Stimulated activated naive CD4-positive, alpha-beta T cell (primary cell): ENCODE measurements around the gene FBXO2.

Source experiments
- DNase-seq, 6 experiments: peaks; one replicate each; lab custom pipeline; 2025; lab: John Stamatoyannopoulos, UW

Gene FBXO2

DNA sequence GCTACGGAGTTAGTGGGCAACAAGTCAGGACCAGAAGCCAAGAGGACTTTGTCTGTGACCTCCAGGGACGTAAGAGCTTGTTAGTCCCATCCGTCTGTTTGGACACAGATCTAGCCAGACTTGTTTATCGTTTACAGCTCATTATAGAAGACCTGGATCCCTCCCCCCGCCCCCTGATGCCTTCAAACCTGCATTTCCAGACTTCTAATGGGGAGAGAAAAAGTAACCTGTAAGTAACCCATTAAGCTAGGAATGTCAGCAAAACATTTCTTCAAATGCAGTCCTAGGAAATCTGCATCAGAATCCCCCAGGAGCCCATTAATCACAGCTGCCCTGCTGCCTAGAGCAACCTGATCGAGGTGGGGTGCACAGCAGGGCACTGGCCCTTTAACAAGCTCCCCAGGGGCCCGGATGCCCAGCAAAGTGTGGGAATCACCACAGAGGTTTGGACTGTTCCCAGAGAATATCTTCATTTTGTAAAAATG is 28.1 kb upstream of the FBXO2 start:
- DNase-seq = no peak

DNA sequence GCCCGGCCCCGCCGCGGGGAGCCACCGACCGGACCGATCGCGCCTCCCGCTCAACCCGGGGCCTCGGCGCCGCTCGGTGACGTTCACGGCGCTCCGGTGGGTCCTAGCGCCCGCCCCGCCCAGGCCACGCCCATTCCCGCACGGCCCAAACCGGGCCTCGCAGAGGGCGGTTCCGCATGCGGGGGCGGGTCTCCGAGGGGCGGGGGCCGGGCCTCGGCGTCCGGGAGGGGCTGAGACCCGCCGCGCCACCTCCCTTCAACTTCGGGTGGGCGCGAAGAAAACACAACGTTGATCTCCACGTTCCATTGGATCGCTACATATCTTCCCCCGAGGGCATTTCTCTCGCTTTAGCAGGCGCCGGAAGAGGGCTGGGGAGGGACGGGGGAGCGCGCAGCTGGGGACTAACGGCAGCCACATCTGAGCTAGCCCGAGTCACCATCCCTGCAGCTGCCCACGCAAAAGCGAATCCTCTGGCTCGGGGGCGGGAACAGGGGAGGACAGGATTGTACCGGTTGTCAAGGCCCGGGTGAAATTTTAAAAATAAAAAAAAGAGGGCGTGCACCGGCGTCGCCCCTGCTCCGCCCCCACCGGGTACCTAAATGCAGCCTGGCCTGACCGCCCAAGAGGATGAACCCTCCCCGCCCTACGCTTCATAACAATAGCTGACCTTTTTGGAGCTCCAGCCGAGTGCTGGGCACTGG is 27.0 kb upstream of the FBXO2 start, which contains the start of gene MAD2L2:
Gene MAD2L2, minus strand, starts transcription at position 78 of the 701 bp plus-strand sequence. CDS start 547 bp downstream, outside the sequence.
- DNase-seq = peak; percentile 76 to 88 (median 86)

DNA sequence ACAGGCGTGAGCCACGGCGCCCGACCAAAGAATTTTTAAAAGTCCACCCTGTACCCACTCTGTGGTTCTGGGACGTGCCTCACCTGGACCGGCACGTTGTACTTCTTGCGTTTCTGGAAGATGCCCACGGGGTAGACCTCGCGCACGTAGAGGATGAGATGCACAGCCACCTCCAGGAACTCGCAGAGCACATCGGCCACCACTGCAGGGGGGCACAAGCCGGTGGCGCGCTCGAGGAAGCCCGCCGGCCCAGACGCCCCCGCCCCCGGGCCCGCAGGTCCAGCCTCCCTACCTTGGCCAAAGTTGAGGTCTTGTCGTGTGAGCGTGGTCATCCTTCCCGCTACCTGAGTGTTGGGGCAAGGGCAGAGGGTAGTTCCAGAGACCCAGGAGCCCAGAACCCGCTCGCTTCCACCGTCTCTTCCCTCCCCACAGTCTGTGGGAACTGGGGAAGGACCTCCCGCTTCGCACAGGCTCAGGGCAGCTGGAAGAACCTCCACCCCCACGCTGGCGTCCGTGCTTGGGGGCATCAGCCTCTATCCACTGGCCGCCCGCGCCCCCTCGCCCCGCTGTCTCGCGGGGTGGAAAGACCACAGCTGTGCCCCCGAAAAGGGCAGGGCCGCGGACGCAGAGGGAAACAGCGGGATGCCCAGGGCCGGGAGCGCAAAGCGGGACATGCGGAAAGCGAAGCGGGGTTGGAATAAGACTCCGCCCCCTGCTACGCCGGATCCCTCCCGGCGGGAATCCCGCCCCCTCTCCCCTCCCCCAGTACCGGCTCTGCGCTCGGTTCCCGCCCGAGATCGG is 26.2 kb upstream of the FBXO2 start:
- peak in 1 of 6 experiments; percentile 52 for DNase-seq

DNA sequence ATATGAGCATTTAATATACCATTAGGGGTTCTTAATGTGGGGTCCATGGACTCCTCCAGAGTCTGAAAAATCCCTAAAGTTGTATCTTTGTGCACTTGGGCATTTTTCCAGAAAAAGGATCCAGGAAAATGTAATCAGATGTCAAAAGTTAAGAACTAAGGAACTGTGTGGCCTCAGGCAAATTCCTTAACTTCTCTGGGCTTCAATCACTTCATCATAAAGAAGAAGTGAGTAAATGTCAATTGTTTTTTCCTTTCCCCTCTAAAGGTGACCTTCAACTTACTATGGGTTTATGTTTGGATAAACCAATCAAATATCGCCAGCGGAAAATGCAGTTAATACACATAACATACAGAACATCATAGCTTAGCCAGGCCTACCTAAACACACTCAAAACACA is 24.2 kb upstream of the FBXO2 start:
- no peak for DNase-seq

DNA sequence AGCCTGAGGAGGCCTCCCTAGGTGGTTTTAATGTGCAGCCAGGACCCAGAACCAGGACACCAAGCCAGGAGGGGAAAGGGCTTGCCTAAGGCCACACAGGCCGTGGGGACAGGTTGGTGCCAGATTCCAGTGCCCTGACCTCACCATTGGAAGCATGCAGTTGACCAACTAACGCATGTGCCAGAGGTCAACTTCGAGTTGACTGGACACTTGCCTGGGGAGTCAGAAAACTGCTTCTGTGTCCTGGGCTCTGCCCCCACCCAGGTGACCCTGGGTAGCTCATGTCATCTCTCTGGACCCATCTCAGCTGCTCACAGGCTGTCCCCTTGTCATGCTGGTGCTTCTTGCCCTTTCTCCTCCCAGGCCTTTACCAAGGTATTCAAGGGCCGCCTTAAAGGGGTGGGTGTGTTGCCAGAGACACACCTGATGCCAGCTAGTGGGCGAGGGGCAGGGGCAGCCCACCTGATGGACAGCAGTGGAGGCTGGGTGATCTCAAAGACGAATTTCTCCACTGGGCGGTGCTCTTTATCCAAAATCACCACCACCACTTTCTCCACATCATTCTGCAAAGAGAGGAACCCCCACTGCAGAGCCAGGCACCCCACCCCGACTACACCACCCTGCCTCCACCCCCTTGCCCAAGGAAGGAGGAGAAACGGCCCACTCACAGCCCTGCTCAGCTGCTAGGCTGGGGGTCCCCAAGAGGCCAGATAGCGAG is 22.3 kb upstream of the FBXO2 start:
- no peak for DNase-seq

DNA sequence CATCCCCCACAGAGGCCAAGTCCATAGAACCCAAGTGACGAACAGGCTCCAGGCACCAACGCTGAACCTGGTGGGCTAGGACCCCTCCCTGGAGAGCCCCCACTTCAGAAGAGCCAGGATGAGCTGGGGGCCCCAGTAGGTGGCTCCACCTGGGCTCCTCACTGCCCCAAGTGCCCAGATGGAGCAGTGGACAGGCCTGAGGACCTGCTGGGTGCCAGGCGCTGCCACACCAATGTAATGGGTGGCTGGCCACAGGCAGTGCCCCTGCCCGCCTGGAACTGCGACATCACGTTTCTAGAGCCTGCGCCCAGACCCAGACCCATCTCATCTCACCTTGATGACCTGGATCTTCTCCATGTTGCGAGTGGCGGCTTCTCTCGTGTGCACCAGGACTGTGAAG is 21.1 kb upstream of the FBXO2 start:
- no peak for DNase-seq

DNA sequence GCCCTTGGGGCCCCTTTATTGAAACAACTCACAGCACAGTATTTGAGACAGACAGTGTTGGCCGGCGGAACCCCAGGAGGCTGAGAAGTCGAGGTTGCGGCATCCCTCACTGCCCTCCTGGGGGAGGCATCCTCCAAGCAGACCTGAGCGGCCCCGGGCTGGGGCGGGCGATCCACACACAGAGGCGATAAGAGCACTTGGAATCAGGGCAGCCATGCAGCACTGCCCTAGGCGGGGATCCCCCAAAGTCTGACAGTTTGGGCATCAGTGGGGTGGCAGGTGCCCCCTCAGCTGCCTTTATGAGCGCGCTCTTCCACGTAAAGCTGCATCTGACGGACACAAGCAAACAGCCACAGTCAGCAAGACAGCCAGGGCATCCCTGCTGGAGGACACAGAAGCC is 20.3 kb upstream of the FBXO2 start:
- DNase-seq = no peak

DNA sequence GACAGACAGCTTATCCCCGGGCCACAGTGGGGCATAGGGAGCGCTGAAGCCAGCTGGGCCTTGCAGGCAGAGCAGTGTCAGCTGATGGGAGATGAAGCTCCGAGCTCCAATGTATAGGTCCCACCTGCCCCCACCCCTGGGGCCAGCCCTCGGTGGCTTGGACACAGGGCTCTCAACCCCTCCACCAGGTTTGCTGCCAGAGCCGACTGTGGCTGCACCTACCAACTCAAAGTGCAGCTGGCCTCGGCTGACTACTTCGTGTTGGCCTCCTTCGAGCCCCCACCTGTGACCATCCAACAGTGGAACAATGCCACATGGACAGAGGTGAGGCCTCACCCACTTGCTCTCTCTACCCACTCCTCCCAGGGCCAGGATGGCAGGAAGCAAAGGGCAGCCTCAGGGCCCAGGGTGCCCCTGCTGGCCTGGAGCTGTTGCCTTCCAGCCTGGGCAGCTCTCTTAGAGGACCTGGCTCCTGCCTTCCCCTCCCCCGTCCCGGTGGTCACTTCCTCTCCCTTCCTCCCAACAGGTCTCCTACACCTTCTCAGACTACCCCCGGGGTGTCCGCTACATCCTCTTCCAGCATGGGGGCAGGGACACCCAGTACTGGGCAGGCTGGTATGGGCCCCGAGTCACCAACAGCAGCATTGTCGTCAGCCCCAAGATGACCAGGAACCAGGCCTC is 19.0 kb upstream of the FBXO2 start:
- no peak for DNase-seq

DNA sequence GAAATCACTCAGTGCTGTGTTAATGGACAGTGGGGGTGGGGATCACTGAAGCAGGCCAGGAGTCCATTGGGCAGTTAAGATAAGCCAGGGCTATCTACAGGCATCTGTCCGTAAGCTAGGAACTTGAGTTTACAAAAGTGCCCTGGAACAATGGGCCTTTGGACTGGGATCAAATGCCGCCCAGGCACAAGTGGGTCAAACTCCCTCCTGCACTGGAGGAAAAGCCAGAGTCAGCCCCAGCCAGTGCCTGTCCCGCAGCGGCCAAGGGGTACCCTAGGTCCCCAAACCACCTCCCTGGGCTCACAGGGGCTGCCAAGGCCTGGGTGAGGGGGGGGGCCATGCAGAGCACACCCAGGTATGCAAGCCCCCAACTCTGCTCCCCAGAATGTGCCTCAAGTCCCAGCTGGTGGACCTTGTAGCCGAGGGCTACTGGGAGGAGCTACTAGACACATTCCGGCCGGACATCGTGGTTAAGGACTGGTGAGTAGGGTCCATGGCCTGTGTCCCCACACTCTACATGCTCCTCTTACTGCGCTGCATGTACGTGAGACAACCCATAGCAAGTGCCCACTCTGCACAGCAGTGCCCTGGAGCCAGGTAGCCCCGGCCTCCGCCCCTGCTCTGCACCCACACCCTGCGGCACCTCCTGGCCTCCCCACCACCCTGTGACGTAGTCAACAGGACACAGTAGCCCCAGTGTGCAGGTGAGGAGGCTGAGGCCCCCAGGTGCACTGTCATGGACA is 17.5 kb upstream of the FBXO2 start:
- no peak for DNase-seq

DNA sequence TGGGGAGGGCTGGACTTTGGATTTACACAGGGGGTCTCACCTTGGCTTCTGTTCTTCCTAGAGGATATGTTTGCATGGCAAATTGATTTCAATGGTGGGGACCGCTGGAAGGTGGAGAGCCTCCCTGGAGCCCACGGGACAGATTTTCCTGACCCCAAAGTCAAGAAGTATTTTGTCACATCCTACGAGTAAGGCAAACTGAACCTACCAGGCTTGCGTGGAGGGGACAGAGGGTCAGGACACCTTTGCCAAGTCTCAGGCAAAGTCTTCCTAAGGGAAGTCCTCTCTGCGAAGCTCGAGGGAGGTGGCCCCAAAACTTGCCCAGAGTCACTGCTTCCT is 16.9 kb upstream of the FBXO2 start:
- DNase-seq = no peak

DNA sequence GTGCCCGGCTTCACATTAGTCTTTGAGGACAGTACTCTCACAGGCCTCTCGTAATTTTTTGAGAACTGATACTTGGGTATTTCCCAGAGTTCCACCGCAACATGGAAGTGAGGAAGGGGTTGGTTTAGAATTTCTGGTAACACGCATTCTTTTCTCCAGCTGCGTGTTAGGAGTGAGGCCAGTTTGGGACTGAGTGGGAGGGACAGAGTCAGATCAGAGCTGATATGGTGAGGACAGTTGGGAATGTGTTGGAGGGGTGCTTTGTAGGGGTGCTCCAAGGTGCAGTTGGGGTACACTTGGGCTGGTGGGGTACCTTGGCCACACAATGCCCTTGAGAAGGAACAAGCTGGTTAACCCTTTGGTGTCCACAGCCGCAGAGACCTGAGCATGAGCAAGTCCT is 16.5 kb upstream of the FBXO2 start:
- no peak for DNase-seq

DNA sequence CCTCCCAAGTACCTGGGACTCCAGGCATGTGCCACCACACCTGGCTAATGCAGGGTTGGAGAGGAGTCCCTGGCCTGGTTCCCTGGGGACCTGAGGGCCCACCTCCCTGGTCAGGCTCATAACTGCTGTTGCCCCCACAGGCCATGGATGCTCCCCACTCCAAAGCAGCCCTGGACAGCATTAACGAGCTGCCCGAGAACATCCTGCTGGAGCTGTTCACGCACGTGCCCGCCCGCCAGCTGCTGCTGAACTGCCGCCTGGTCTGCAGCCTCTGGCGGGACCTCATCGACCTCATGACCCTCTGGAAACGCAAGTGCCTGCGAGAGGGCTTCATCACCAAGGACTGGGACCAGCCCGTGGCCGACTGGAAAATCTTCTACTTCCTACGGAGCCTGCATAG is 14.3 kb upstream of the FBXO2 start:
- DNase-seq = no peak

DNA sequence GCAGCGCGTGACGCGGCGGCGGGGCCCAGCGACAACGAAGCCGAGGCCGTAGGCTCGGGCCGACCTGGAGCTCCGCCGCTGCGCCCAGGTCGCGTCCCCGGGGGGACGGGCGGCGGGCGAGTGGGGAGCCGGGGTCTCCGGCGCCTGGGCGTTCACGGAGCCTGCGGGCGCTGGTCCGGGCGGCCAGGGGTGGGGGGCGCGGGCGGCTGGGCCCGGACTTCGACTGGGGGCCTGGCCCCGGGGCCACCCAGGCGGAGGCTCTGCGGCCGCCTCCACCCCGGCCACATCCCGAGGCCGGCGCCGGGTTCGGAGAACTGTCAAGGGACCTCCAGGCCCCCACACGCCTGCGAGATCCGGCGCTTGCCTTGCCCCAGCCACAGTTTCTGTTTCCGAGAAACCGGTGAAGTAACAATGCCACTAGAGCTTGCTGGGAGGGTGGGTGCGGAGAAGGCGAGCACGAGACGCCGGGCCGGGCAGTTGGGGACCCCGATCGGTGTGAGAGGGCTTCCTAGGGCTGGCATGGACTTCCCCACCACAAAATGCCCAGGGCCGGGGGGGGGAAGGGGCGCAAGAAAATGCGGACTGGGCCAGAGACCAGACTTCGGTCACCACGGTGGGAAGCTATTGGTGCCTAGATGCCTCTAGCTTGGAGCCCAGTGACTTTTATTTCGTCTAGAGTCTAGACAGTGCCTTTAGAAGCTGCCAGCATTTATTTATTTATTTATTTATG is 10.3 kb upstream of the FBXO2 start:
- peak in 4 of 6 experiments; percentile 16 to 45 (median 26) for DNase-seq

DNA sequence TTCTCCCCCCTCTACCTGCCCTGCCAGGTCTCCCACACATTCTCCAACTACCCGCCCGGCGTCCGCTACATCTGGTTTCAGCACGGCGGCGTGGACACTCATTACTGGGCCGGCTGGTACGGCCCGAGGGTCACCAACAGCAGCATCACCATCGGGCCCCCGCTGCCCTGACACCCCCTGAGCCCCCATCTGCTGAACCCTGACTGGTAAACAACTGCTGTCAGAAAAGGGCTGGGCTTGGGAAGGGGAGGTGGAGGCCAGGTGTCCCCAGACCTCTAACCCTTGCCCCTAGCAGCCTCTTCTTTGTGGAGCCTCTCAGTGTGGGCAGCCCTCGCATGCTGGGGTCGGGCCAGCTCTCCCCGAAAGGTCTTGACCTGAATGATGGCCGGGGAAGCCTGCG is 6.9 kb upstream of the FBXO2 start:
- no peak for DNase-seq

DNA sequence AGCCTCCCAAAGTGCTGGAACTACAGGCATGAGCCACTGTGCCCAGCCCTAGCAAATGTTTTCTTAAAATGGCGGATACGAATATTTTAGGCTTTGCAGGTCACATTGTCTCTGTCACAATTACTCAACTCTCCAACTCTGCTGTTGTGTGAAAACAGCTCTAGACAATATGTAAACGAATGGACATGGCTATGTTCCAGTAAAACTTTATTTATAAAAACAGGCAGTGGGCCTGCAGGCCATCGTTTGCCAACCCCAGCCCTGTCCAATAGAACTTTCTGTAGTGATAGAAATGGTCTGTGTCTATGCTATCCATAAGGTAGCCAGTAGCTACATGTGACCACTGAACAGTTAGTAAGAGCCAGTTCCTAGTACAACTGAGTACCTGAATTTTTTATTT is 5.5 kb upstream of the FBXO2 start:
- DNase-seq = no peak

DNA sequence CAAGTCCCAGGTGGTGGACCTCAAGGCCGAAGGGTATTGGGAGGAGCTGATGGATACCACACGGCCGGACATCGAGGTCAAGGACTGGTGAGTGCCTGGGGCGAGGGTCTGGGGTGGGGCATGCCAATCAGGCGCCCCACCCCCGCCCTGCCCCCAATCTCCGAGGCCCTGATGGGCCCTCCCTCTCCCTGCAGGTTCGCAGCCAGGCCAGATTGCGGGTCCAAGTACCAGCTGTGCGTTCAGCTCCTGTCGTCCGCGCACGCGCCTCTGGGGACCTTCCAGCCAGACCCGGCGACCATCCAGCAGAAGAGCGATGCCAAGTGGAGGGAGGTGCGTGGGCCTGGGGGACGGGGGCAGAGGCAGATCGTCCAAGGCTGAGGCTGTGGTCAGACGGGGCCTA is 4.3 kb upstream of the FBXO2 start:
- DNase-seq = no peak

DNA sequence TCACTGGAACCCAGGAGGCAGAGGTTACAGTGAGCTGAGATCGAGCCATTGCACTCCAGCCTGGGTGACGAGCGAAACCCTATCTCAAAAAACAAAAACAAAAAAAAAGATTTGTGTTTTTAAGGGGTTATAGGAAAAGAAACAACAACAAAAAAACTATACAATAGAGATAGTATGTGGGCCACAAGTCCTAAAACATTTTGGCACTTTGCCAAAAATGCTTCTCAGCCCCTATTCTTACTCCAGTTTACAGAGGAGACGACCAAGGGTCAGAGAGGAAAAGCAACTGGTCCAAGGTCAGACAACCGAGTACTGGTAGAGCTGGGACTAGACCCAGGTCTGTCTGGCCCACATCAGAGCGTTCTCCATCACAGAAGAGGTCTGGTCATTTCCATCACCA is 3.4 kb upstream of the FBXO2 start:
- no peak for DNase-seq

DNA sequence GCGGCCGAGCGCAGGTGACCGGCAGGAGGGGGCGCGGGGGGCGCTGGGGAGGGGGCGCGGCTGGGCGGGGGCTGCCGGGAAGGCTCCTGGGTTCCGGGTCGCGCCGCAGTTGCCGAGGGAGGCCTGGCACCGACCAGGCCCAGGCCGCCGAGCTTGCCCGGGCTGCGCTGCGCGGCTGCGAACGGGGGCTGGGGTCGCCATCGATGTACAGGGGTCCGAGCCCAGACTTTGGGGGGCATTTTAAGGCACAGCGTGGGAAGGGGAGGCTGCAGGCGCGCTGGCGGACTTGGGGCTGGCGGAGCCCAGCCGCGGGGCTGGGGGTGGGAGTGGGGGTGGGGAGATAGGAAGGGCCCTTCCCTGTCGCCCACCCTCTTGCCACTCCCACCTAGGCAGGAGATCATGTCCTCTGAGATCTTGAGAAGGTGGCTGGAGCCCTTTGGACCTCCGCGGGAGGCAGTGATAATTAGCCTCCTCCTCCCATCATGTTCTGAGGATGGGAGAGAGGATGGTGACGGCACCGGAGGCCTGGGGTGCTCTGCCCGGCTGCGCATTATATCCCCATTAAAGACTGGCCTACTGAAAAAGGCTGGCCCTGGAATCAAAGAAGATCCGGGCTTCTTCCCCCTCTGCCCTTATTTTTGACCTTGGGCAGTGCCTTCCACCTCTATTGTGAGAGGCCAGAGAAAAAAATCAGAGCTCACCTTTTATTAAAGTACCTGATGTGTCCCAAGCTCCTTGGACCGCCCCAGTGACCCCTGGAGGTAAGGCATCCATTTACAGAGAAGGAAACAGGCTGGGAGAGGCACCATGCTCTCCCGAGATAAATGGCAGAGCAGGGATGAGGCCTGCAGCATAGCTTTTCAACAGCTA is 945 bp upstream of the FBXO2 start:
- DNase-seq = peak in 2 of 6 experiments; percentile 28 to 49

DNA sequence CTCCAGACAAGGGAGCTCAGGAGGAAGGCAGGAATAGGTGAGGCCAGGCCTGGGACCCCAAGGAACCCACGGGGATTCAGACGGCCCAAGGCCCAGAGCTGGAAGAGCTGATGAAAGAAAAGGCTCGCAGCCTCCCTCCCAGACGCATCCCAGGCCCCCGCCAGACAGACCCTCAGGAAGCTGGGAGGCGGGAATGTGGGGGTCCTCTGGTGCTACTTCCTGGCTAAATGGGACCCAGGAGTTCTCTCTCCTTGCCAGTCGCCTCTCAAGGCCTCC is 430 bp downstream of the FBXO2 start:
- DNase-seq = peak in 1 of 6 experiments; percentile 20
